K562 (cell line): Measurements from ENCODE around the gene ADCYAP1R1. TPM values are rescaled to one million over a fixed set of nuclear protein-coding genes. Genes with fewer than 3 reads are reported as not detected.

Experiments used
- ATAC-seq: fragments of 200-7000 bp; cut with Tn5 transposase; 3 replicates; pipeline ENCODE4 v1.9.1; 2020; ENCODE audit warnings: moderate library complexity
- BruUV-seq: library from RNA; stranded (reverse); fragments of 400-500 nt; replicated peaks from 2 replicates; lab custom pipeline; 2021; lab: Mats Ljungman, UMichigan
- CTCF ChIA-PET: fragments of 300-600 bp; formaldehyde crosslinking; extraction: SDS; loops from one replicate; lab custom pipeline; 2021; ENCODE audit warnings: low intra/inter-chr PET ratio; lab: Yijun Ruan, JAX
- POLR2A ChIA-PET: fragments of 300-600, 350-650 bp; sonication (Branson Sonifier 250); formaldehyde crosslinking; extraction: SDS; loops from one replicate; lab custom pipeline; 2021; ENCODE audit warnings: antibody characterized with exemption, inconsistent platforms; lab: Yijun Ruan, JAX
- DNase-seq, 4 experiments: peaks; one replicate each; pipeline versions ENCODE4 v3.0.0 to v3.0.0-alpha.2; 2011 to 2018; ENCODE audit warnings: low spot score in 3 of 4, mixed read lengths in 3 of 4; ENCODE audit errors: extremely low read depth in 1 of 4
- FAIRE-seq: peaks from 2 replicates; lab custom pipeline; 2011; peaks lifted over from hg19 to GRCh38; lab: Jason Lieb, UNC
- H2AFZ ChIP-seq: 2 replicates; pipeline ENCODE4 v1.6.0; 2011; ENCODE audit warnings: low read depth, low read length, control low read depth, inconsistent platforms
- H3K27ac ChIP-seq: fragments of 200-600 bp; 3 replicates; pipeline ENCODE4 v1.8.0; 2011; ENCODE audit warnings: low read depth, mild to moderate bottlenecking, control low read depth, inconsistent platforms, low read length, moderate library complexity, mixed read lengths; ENCODE audit errors: extremely low read depth
- H3K27me3 ChIP-seq, 2 experiments: fragments of 300-600 bp in 1 of 2; 2 replicates in 1 of 2; 3 replicates in 1 of 2; pipeline versions ENCODE4 v1.6.0 to v1.8.0; 2011; ENCODE audit warnings: inconsistent platforms in 2 of 2, low read length in 2 of 2, mild to moderate bottlenecking in 1 of 2, mixed read lengths in 1 of 2, moderate library complexity in 1 of 2; ENCODE audit not compliant: control insufficient read depth in 2 of 2, insufficient read depth in 2 of 2
- H3K36me3 ChIP-seq: fragments of 300-600 bp; 3 replicates; pipeline ENCODE4 v1.8.0; 2011; ENCODE audit warnings: mild to moderate bottlenecking, low read length, inconsistent platforms; ENCODE audit not compliant: control insufficient read depth, insufficient read depth
- H3K4me1 ChIP-seq, 2 experiments: fragments of 200-600 bp in 1 of 2; replicated peaks in 1 of 2; 2 replicates in 1 of 2; 3 replicates in 1 of 2; pipeline versions ENCODE4 v1.5.1 to v1.8.0; 2011; ENCODE audit warnings: inconsistent platforms in 2 of 2, low read length in 2 of 2, mild to moderate bottlenecking in 1 of 2, mixed read lengths in 1 of 2, moderate library complexity in 1 of 2; ENCODE audit not compliant: control insufficient read depth in 2 of 2, insufficient read depth in 2 of 2
- H3K4me2 ChIP-seq: 2 replicates; pipeline ENCODE4 v1.6.1; 2011; ENCODE audit warnings: low read length, control low read depth, inconsistent platforms, mixed read lengths; ENCODE audit not compliant: insufficient read depth
- H3K4me3 ChIP-seq: fragments of 200-600 bp; sonication (generic), shearing (Covaris generic); 2 replicates; pipeline ENCODE4 v1.5.1; 2016; ENCODE audit warnings: control low read depth, inconsistent platforms
- H3K79me2 ChIP-seq: fragments of 200-600 bp; 3 replicates; pipeline ENCODE4 v1.8.0; 2011; ENCODE audit warnings: low read length, inconsistent platforms; ENCODE audit not compliant: control insufficient read depth, insufficient read depth
- H3K9ac ChIP-seq, 2 experiments: 2 replicates each; pipeline versions ENCODE4 v1.6.0 to v1.6.1; 2011; ENCODE audit warnings: low read depth in 2 of 2, low read length in 2 of 2, control low read depth in 1 of 2, inconsistent platforms in 1 of 2, mild to moderate bottlenecking in 1 of 2, mixed read lengths in 1 of 2; ENCODE audit not compliant: insufficient read depth in 1 of 2
- H3K9me1 ChIP-seq: one replicate; pipeline ENCODE4 v1.6.0; 2011; ENCODE audit warnings: inconsistent platforms, mild to moderate bottlenecking, low read length, moderate library complexity; ENCODE audit not compliant: control insufficient read depth, insufficient read depth
- H3K9me3 ChIP-seq: replicated peaks from 2 replicates; pipeline ENCODE4 v1.5.1; 2011; ENCODE audit warnings: low read depth, low read length, inconsistent platforms; ENCODE audit not compliant: control insufficient read depth, insufficient read depth
- H4K20me1 ChIP-seq: replicated peaks from 2 replicates; pipeline ENCODE4 v1.6.1; 2011; ENCODE audit warnings: low read length, inconsistent platforms, mixed read lengths; ENCODE audit not compliant: control insufficient read depth, insufficient read depth
- CBX1 ChIP-seq: sonication (generic); IDR thresholded peaks from 2 replicates; pipeline ENCODE4 v1.6.1; 2016; ENCODE audit warnings: antibody characterized with exemption, low read depth, mild to moderate bottlenecking
- CHD7 ChIP-seq: fragments of 200-600 bp; sonication (generic); IDR thresholded peaks from one replicate; pipeline ENCODE4 v1.6.1; 2012; ENCODE audit warnings: mild to moderate bottlenecking, low read depth, low read length, inconsistent platforms
- DIDO1 ChIP-seq: fragments of 450-650 bp; IDR thresholded peaks from 2 replicates; pipeline ENCODE4 v1.6.1; 2016; ENCODE audit warnings: low read depth, missing biosample characterization, missing genetic modification characterization
- ILF3 ChIP-seq: fragments of 450-650 bp; IDR thresholded peaks from 2 replicates; pipeline ENCODE4 v1.6.1; 2018; ENCODE audit warnings: antibody characterized with exemption, mild to moderate bottlenecking, moderate library complexity, borderline replicate concordance
- MCM7 ChIP-seq, 2 experiments: fragments of 450-650 bp; IDR thresholded peaks; 2 replicates each; pipeline ENCODE4 v1.6.1; 2016 to 2018
- MNT ChIP-seq, 2 experiments: fragments of 450-650 bp; conservative IDR thresholded peaks; 2 replicates each; pipeline ENCODE4 v1.6.1; 2017; ENCODE audit warnings: mild to moderate bottlenecking in 2 of 2, moderate library complexity in 2 of 2
- TSC22D4 ChIP-seq: fragments of 450-650 bp; IDR thresholded peaks from 2 replicates; pipeline ENCODE4 v1.6.1; 2016; ENCODE audit warnings: missing genetic modification characterization, missing biosample characterization, control low read depth
- ZNF398 ChIP-seq: fragments of 250-450 bp; sonication (Bioruptor Pico); IDR thresholded peaks from 2 replicates; pipeline ENCODE4 v1.8.0; 2021; ENCODE audit warnings: moderate library complexity, mild to moderate bottlenecking, inconsistent platforms
- WGBS: fragments of 100-300 bp; shearing (Covaris generic); methylation state at CpG from one replicate; pipeline ENCODE4 v1.1.6; 2016; ENCODE audit warnings: low coverage, mixed read lengths; ENCODE audit not compliant: insufficient coverage; ENCODE audit errors: missing lambda C conversion rate; 5-methylcytosine and 5-hydroxymethylcytosine counted together
- in situ Hi-C: fragments of 300-500 bp; cut with MboI; formaldehyde crosslinking; loops from 4 replicates; pipeline ENCODE4 v1.15.0; 2018; ENCODE audit warnings: inconsistent platforms, mixed read lengths
- intact Hi-C: fragments of 100-400 bp; cut with micrococcal nuclease; formaldehyde crosslinking; loops from 2 replicates; pipeline ENCODE4 v1.14.2; 2022
- polyA plus RNA-seq, 8 experiments: library from polyadenylated mRNA; depleted of rRNA in 4 of 8; stranded (reverse) in 5 of 8; unstranded in 3 of 8; fragments of >200 nt; fragmentation: Nextera tagmentation in 2 of 8; fragmentation: Illumina TruSeq in 1 of 8; extraction: Ambion mirVana in 2 of 8; extraction: Trizol in 1 of 8; gene quantifications; 2 replicates each; pipeline versions ENCODE4 v1.2.1 to v1.2.3, GENCODE V29; 2011 to 2014; ENCODE audit warnings: inconsistent platforms in 1 of 8, missing spikeins in 1 of 8
- total RNA-seq, 7 experiments: library from RNA; depleted of rRNA in 6 of 7; stranded (reverse); fragments of >200 nt in 6 of 7; fragmentation: Illumina TruSeq in 2 of 7; extraction: Trizol in 2 of 7; gene quantifications; 2 replicates each; pipeline versions ENCODE4 v1.2.1 to v1.2.3, GENCODE V29; 2011 to 2021; ENCODE audit warnings: low replicate concordance in 1 of 7

The ADCYAP1R1 gene
- total and polyA plus RNA-seq, 9 of the 15 experiments (the other 6 are each of a cell fraction or from before 2014, with no cell fraction given): 0.03 to 0.07 TPM; not detected in 7

- Histone ChIP-seq H3K9me1 (no peaks in the 10 kb centered on the region), H4K20me1 (no peaks in the 10 kb centered on the region), H3K4me1 (no peaks in the 10 kb centered on the region), H3K36me3 (no peaks in the 10 kb centered on the region), H2AFZ (no peak overlapping the region), H3K4me2 (no peak overlapping the region), H3K27me3 (no peaks in the 10 kb centered on the region), H3K9me3 (no peaks in the 10 kb centered on the region), H3K79me2 (no peaks in the 10 kb centered on the region), H3K27ac (no peak overlapping the region), H3K4me3 (no peak overlapping the region), H3K9ac (no peak overlapping the region)
- BruUV-seq: no TSS peak
- intact Hi-C loops (no loop called here), in situ Hi-C loops (loop anchor here (25.0 kb wide), 1 partner anchor 341 kb away; no protein-coding TSS in a partner anchor)
- POLR2A ChIA-PET: no interaction called here
- WGBS: 0% methylated on average over 1 of the region's 1 CpG
- ATAC-seq: no peak
- CTCF ChIA-PET: no interaction called here
- DNase-seq: no peak
- FAIRE-seq: no peak
- TF ChIP-seq CBX1 (no peak), ZNF398 (no peak), CHD7 (no peak), ILF3 (no peak), MCM7 (IDR thresholded peaks at IDR 0.05) (no peak), TSC22D4 (tag) (no peak), MNT (conservative IDR thresholded peaks at IDR 0.05) (no peak), DIDO1 (tag) (no peak)
These were observed 93.9 kb downstream of the ADCYAP1R1 start for GRCh38 chr7:31146030-31146429.
